Measurements from ENCODE around the gene SART3. TPM values are rescaled to one million over a fixed set of nuclear protein-coding genes. Genes with fewer than 3 reads are reported as not detected.
"Not testable (repeated sequence)": the region's sequence is repeated elsewhere in the genome, so short reads cannot be mapped to it uniquely, and the experiment has no call there.

Gene SART3
- total and polyA plus RNA-seq, 11 donors, result 13.3 to 33.2 (median 24.0) TPM

- DNase-seq (no peak), ATAC-seq (no peak)
- intact Hi-C loops (cut with DNase I), result no loop called here
- H3K4me1 ChIP-seq, result peaks cover 0 to 27% (median 7%) of the 10 kb centered on the region in 12 donors
- H3K27ac ChIP-seq, result no peak overlapping the region
- no peak overlapping the region for H3K4me3 ChIP-seq
- no peaks in the 10 kb centered on the region for H3K9me3 ChIP-seq
- no peaks in the 10 kb centered on the region for H3K27me3 ChIP-seq
- TF ChIP-seq CTCF (IDR thresholded peaks at IDR 0.05), result no peak
- TF ChIP-seq POLR2A (IDR thresholded peaks at IDR 0.05), result no peak
- H3K36me3 ChIP-seq, result no peaks in the 10 kb centered on the region
Measured at GRCh38 chr12:108577458-108577857, 16.5 kb upstream of the SART3 start.

GRCh38 chr12:108576660-108577234 is 15.8 kb upstream of the SART3 start:
- Histone ChIP-seq H3K9me3 (no peaks in the 10 kb centered on the region), H3K4me1 (peaks cover 0 to 27% (median 7%) of the 10 kb centered on the region in 12 donors), H3K36me3 (no peaks in the 10 kb centered on the region), H3K27me3 (no peaks in the 10 kb centered on the region), H3K4me3 (no peak overlapping the region), H3K27ac (no peak overlapping the region)
- no peak for TF ChIP-seq CTCF (IDR thresholded peaks at IDR 0.05)
- TF ChIP-seq POLR2A (IDR thresholded peaks at IDR 0.05), result no peak
- DNase-seq, result peak in 1 of 5 donors; percentile 24
- intact Hi-C loops (cut with DNase I), result no loop called here
- ATAC-seq, result peak in 3 of 4 donors; percentile 35 to 63 (median 45)
- WGBS, 4 donors, result 52 to 63% (median 57%) methylated on average over 6 of the region's 6 CpGs

- TF ChIP-seq CTCF (IDR thresholded peaks at IDR 0.05) (no peak), POLR2A (IDR thresholded peaks at IDR 0.05) (no peak)
- H3K27ac ChIP-seq, result peak overlapping the region in 1 of 12 donors; percentile 37
- peaks cover 0 to 24% (median 7%) of the 10 kb centered on the region in 12 donors for H3K4me1 ChIP-seq
- DNase-seq, result peak in 1 of 5 donors; percentile 2
- H3K9me3 ChIP-seq, result no peaks in the 10 kb centered on the region
- intact Hi-C loops (cut with DNase I), result no loop called here
- no peak for ATAC-seq
- H3K36me3 ChIP-seq, result peaks cover 0 to 2% (median 0%) of the 10 kb centered on the region in 9 donors
- WGBS, 4 donors, result 86 to 93% (median 92%) methylated on average over 9 of the region's 9 CpGs
- H3K4me3 ChIP-seq, result no peak overlapping the region
- H3K27me3 ChIP-seq, result no peaks in the 10 kb centered on the region
Measured at GRCh38 chr12:108575199-108575912, 14.4 kb upstream of the SART3 start.

- H3K4me3 ChIP-seq, H3K9me3 ChIP-seq, H3K27ac ChIP-seq, ATAC-seq, DNase-seq, H3K27me3 ChIP-seq: not testable (repeated sequence)
- peaks cover 0 to 17% (median 6%) of the 10 kb centered on the region in 12 donors for H3K4me1 ChIP-seq
- H3K36me3 ChIP-seq, result peaks cover 0 to 12% (median 8%) of the 10 kb centered on the region in 9 donors
- intact Hi-C loops (cut with DNase I), result loop anchor here in 1 of 10 donors (5.0 kb wide), 1 partner anchor 38 kb away; no protein-coding TSS in a partner anchor
- WGBS, 4 donors, result 98 to 100% (median 100%) methylated on average over 1 of the region's 1 CpG
Measured at GRCh38 chr12:108574276-108574675, 13.3 kb upstream of the SART3 start.

Data from heart left ventricle (tissue), 16 donors.